A549 (cell line): ENCODE measurements around the gene UXT. TPM values are rescaled to one million over a fixed set of nuclear protein-coding genes. Genes with fewer than 3 reads are reported as not detected.
A peak's percentile ranks its signal among the peaks of the same experiment; 100 is the strongest.

Experiments used
- ATAC-seq, 2 experiments: fragments of 200-7000 bp in 1 of 2; fragments of >200 bp in 1 of 2; cut with Nextera tagmentation in 1 of 2; cut with Tn5 transposase in 1 of 2; 3 replicates each; pipeline versions ENCODE4 v1.8.0 to v1.9.1; 2018 to 2020; ENCODE audit warnings: mild to moderate bottlenecking in 1 of 2, moderate library complexity in 1 of 2
- CTCF ChIA-PET: fragments of 300-600 bp; sonication (Branson Sonifier 250); formaldehyde crosslinking; extraction: SDS; loops from one replicate; lab custom pipeline; 2021; ENCODE audit warnings: antibody characterized with exemption, inconsistent platforms; lab: Yijun Ruan, JAX
- POLR2A ChIA-PET: fragments of 350-600 bp; formaldehyde crosslinking; extraction: SDS; loops from one replicate; lab custom pipeline; 2021; ENCODE audit warnings: antibody characterized with exemption, inconsistent platforms; lab: Yijun Ruan, JAX
- DNase-seq, 2 experiments: peaks; one replicate each; pipeline versions ENCODE4 v3.0.0 to v3.0.0-alpha.2; 2011 to 2016; ENCODE audit warnings: low read depth in 1 of 2, low spot score in 1 of 2
- FAIRE-seq: peaks from 2 replicates; lab custom pipeline; 2011; peaks lifted over from hg19 to GRCh38; lab: Jason Lieb, UNC
- H3K27ac ChIP-seq, 2 experiments: fragments of >200 bp; sonication (Bioruptor Twin); formaldehyde crosslinking; 3 replicates each; pipeline ENCODE4 v1.5.1; 2016 to 2017
- H3K4me1 ChIP-seq: fragments of >200 bp; sonication (Bioruptor Twin); formaldehyde crosslinking; 3 replicates; pipeline ENCODE4 v1.6.1; 2016
- H3K4me2 ChIP-seq: fragments of >200 bp; sonication (Bioruptor Twin); formaldehyde crosslinking; 3 replicates; pipeline ENCODE4 v1.6.1; 2016
- H3K4me3 ChIP-seq: fragments of >200 bp; sonication (Bioruptor Twin); formaldehyde crosslinking; 3 replicates; pipeline ENCODE4 v1.5.1; 2016
- H3K9me3 ChIP-seq: fragments of >200 bp; sonication (Bioruptor Twin); formaldehyde crosslinking; 3 replicates; pipeline ENCODE4 v1.6.1; 2016
- ATOH8 ChIP-seq: fragments of 250-450 bp; sonication (Bioruptor Pico); IDR thresholded peaks from 2 replicates; pipeline ENCODE4 v1.5.0; 2020; ENCODE audit warnings: low read depth, mild to moderate bottlenecking, moderate library complexity
- BCL3 ChIP-seq: fragments of >200 bp; sonication (Bioruptor Twin); formaldehyde crosslinking; IDR thresholded peaks from 3 replicates; pipeline ENCODE4 v1.6.1; 2016
- CBX8 ChIP-seq: fragments of 200-600 bp; sonication (generic); IDR thresholded peaks from 2 replicates; pipeline ENCODE4 v1.6.1; 2016
- CHD4 ChIP-seq: fragments of 200-600 bp; sonication (generic); IDR thresholded peaks from 2 replicates; pipeline ENCODE4 v1.6.1; 2016; ENCODE audit warnings: antibody characterized with exemption, mild to moderate bottlenecking, borderline replicate concordance
- E2F6 ChIP-seq: IDR thresholded peaks from 2 replicates; pipeline ENCODE4 v1.6.1; 2012; ENCODE audit warnings: low read depth, borderline replicate concordance
- EHMT2 ChIP-seq: fragments of 200-600 bp; sonication (generic); IDR thresholded peaks from 2 replicates; pipeline ENCODE4 v1.6.1; 2016; ENCODE audit warnings: antibody characterized with exemption, low read depth, mild to moderate bottlenecking, moderate library complexity
- ELK1 ChIP-seq: fragments of 150-350 bp; IDR thresholded peaks from 2 replicates; pipeline ENCODE4 v1.6.1; 2014; ENCODE audit warnings: low read depth, mild to moderate bottlenecking, low read length
- ESRRA ChIP-seq: fragments of 150-350 bp; IDR thresholded peaks from 2 replicates; pipeline ENCODE4 v1.6.1; 2014; ENCODE audit warnings: mild to moderate bottlenecking, low read length, borderline replicate concordance
- FOSL2 ChIP-seq, 2 experiments: fragments of 450-650 bp in 1 of 2; fragments of >200 bp in 1 of 2; sonication (Bioruptor Twin) in 1 of 2; formaldehyde crosslinking; IDR thresholded peaks; 2 replicates each; pipeline versions ENCODE4 v1.5.0 to v1.6.1; 2016 to 2020; ENCODE audit warnings: mild to moderate bottlenecking in 1 of 2, moderate library complexity in 1 of 2
- FOXS1 ChIP-seq: fragments of 250-450 bp; sonication (Bioruptor Pico); IDR thresholded peaks from 2 replicates; pipeline ENCODE4 v1.5.0; 2020; ENCODE audit warnings: mild to moderate bottlenecking, moderate library complexity
- GATA3 ChIP-seq: IDR thresholded peaks from 2 replicates; pipeline ENCODE4 v1.6.1; 2012; ENCODE audit warnings: borderline replicate concordance
- HDAC2 ChIP-seq: fragments of 200-600 bp; sonication (generic); IDR thresholded peaks from 2 replicates; pipeline ENCODE4 v1.6.1; 2016
- HOXA7 ChIP-seq: fragments of 250-450 bp; sonication (Bioruptor Pico); IDR thresholded peaks from 2 replicates; pipeline ENCODE4 v1.5.0; 2020; ENCODE audit warnings: mild to moderate bottlenecking, moderate library complexity
- JUN ChIP-seq, 2 experiments: fragments of >200 bp; sonication (Bioruptor Twin); formaldehyde crosslinking; IDR thresholded peaks; 2 replicates in 1 of 2; 3 replicates in 1 of 2; pipeline ENCODE4 v1.6.1; 2016 to 2017
- KDM1A ChIP-seq: fragments of 200-600 bp; sonication (generic); IDR thresholded peaks from 2 replicates; pipeline ENCODE4 v1.6.1; 2016; ENCODE audit warnings: low read depth, mild to moderate bottlenecking
- KDM5A ChIP-seq: fragments of 200-600 bp; sonication (generic); IDR thresholded peaks from 2 replicates; pipeline ENCODE4 v1.6.1; 2016; ENCODE audit warnings: antibody characterized with exemption, mild to moderate bottlenecking
- MAFK ChIP-seq: fragments of 450-650 bp; IDR thresholded peaks from 2 replicates; pipeline ENCODE4 v1.6.1; 2014; ENCODE audit not compliant: partially characterized antibody
- MAZ ChIP-seq: fragments of 150-350 bp; IDR thresholded peaks from 2 replicates; pipeline ENCODE4 v1.6.1; 2014; ENCODE audit warnings: antibody characterized with exemption, low read depth, low read length, borderline replicate concordance
- MYC ChIP-seq: IDR thresholded peaks from 2 replicates; pipeline ENCODE4 v1.6.1; 2012; ENCODE audit warnings: mild to moderate bottlenecking, inconsistent platforms, low read length, improper control_type of control experiment, borderline replicate concordance
- NPAS2 ChIP-seq: fragments of 250-450 bp; sonication (Bioruptor Pico); IDR thresholded peaks from 2 replicates; pipeline ENCODE4 v1.8.0; 2022; ENCODE audit warnings: mild to moderate bottlenecking, moderate library complexity, borderline replicate concordance
- RAD21 ChIP-seq, 2 experiments: fragments of >200 bp in 1 of 2; sonication (Bioruptor Twin) in 1 of 2; formaldehyde crosslinking in 1 of 2; IDR thresholded peaks in 1 of 2; conservative IDR thresholded peaks in 1 of 2; 2 replicates in 1 of 2; 3 replicates in 1 of 2; pipeline ENCODE4 v1.6.1; 2012 to 2018; ENCODE audit warnings: inconsistent platforms in 1 of 2
- REST ChIP-seq: fragments of 200-600 bp; sonication (generic); IDR thresholded peaks from 2 replicates; pipeline ENCODE4 v1.6.1; 2016; ENCODE audit warnings: antibody characterized with exemption, mild to moderate bottlenecking, moderate library complexity
- RNF2 ChIP-seq: fragments of 200-600 bp; sonication (generic); IDR thresholded peaks from 2 replicates; pipeline ENCODE4 v1.6.1; 2016; ENCODE audit warnings: low read depth, mild to moderate bottlenecking, antibody characterized with exemption, moderate library complexity, borderline replicate concordance
- TFCP2L1 ChIP-seq: fragments of 250-450 bp; sonication (Bioruptor Pico); IDR thresholded peaks from 2 replicates; pipeline ENCODE4 v1.5.0; 2021; ENCODE audit warnings: mild to moderate bottlenecking
- TP53 ChIP-seq: fragments of 250-450 bp; sonication (Bioruptor Pico); IDR thresholded peaks from 2 replicates; pipeline ENCODE4 v1.5.0; 2021; ENCODE audit warnings: mild to moderate bottlenecking, moderate library complexity
- ZC3H11A ChIP-seq: fragments of 450-650 bp; IDR thresholded peaks from 2 replicates; pipeline ENCODE4 v1.6.1; 2014; ENCODE audit warnings: antibody characterized with exemption, mild to moderate bottlenecking
- ZFP36 ChIP-seq: fragments of 450-650 bp; IDR thresholded peaks from 2 replicates; pipeline ENCODE4 v1.6.1; 2014; ENCODE audit warnings: borderline replicate concordance; ENCODE audit not compliant: partially characterized antibody
- ZSCAN20 ChIP-seq: fragments of 250-450 bp; sonication (Bioruptor Pico); IDR thresholded peaks from 2 replicates; pipeline ENCODE4 v1.8.0; 2022; ENCODE audit warnings: mild to moderate bottlenecking, moderate library complexity
- WGBS: methylation state at CpG from one replicate; pipeline ENCODE4 v1.1.6; 2017; ENCODE audit errors: missing lambda C conversion rate; 5-methylcytosine and 5-hydroxymethylcytosine counted together
- polyA plus RNA-seq, 4 experiments: library from polyadenylated mRNA; depleted of rRNA in 3 of 4; stranded (reverse); fragments of >200 nt; fragmentation: RNase III in 1 of 4; extraction: RNeasy Plus Mini Kit Qiagen cat#74134 plus additional on column Dnase treatment in 1 of 4; gene quantifications; 2 replicates in 3 of 4; 3 replicates in 1 of 4; pipeline ENCODE4 v1.2.3, GENCODE V29; 2011 to 2017

UXT gene
- polyA plus RNA-seq, 2 of the 4 experiments (the other 2 are of a cell fraction): 172 to 175 TPM

- no peak for TF ChIP-seq KDM5A
- TF ChIP-seq RNF2: no peak
- no peak for TF ChIP-seq TFCP2L1
Measured at GRCh38 chrX:47651043-47651905, 7.7 kb downstream of the UXT start (continued).

- Histone ChIP-seq H3K27ac (peak within 1 kb of the TSS; percentile 95 to 96), H3K4me1 (peaks cover 18% of the 10 kb centered on the region), H3K9me3 (no peaks in the 10 kb centered on the region), H3K4me2 (peak within 1 kb of the TSS; percentile 90), H3K4me3 (peak within 1 kb of the TSS; percentile 96)
- under 1% methylated on average over 19 of the region's 65 CpGs for WGBS
- CTCF ChIA-PET: interaction anchor here (1.0 kb wide), 1 partner anchor 153 kb away, joined by 3 read pairs; no protein-coding TSS in a partner anchor
- ATAC-seq (peak; percentile 97 to 99), DNase-seq (peak; percentile 94 to 99), FAIRE-seq (peak; percentile 99)
- POLR2A ChIA-PET: interaction anchor here (0.9 to 1.3 kb wide), 3 partner anchors 186 to 882 kb away, joined by 3 to 5 read pairs (median 3); partner anchors contain the start of gene ZNF81
- TF ChIP-seq HOXA7 (CRISPR knock-in tag): no peak
- TF ChIP-seq MAZ: no peak
- TF ChIP-seq FOXS1 (CRISPR knock-in tag): no peak
- peak in 1 of 2 experiments; percentile 62; a peak in 2 of 5 replicates for TF ChIP-seq JUN (IDR thresholded peaks at IDR 0.05)
- no peak for TF ChIP-seq CBX8
- TF ChIP-seq EHMT2: no peak
- TF ChIP-seq ESRRA: no peak
- no peak for TF ChIP-seq NPAS2
- TF ChIP-seq TP53: no peak
- no peak for TF ChIP-seq ZFP36
- TF ChIP-seq ZC3H11A: no peak
- TF ChIP-seq CHD4: no peak
- peak; percentile 24; the same call in 1 of the 2 replicates for TF ChIP-seq MYC
- no peak for TF ChIP-seq ELK1
- TF ChIP-seq KDM1A: no peak
- TF ChIP-seq MAFK: no peak
- TF ChIP-seq HDAC2: no peak
- TF ChIP-seq ATOH8 (CRISPR knock-in tag): no peak
- TF ChIP-seq ZSCAN20 (CRISPR knock-in tag): no peak
- no peak for TF ChIP-seq E2F6
- no peak for TF ChIP-seq REST
- TF ChIP-seq BCL3: 0 out of 3 replicates have a peak, but pooled peaks have one; percentile 12
- TF ChIP-seq RAD21 (conservative IDR thresholded peaks at IDR 0.05 in 1 of 2, IDR thresholded peaks at IDR 0.05 in 1 of 2): no peak
- no peak for TF ChIP-seq FOSL2 (IDR thresholded peaks at IDR 0.05)
- TF ChIP-seq FOSL2 (CRISPR knock-in tag; IDR thresholded peaks at IDR 0.05): no peak
- TF ChIP-seq GATA3: no peak
Measured at GRCh38 chrX:47650164-47651042, 8.6 kb downstream of the UXT start, which contains the start of gene ELK1. ELK1 (minus strand) TSS chrX:47650563; CDS start chrX:47641441, 9,122 bp downstream.
